Stimulated activated CD4-positive, alpha-beta T cell treated with anti-CD3 and anti-CD28 coated beads, TNF-alpha, amount 100 ng/mL, for 1 hour (primary cell): Measurements from ENCODE around the gene PAMR1.
"Not testable (repeated sequence)": the region's sequence is repeated elsewhere in the genome, so short reads cannot be mapped to it uniquely, and the experiment has no call there.

Source experiments
- DNase-seq, 3 donors: peaks; one replicate each; pipeline ENCODE4 v3.0.0-alpha.2; 2020; ENCODE audit warnings: low read depth in 3 of 3, low spot score in 1 of 3

The PAMR1 gene, protein sequence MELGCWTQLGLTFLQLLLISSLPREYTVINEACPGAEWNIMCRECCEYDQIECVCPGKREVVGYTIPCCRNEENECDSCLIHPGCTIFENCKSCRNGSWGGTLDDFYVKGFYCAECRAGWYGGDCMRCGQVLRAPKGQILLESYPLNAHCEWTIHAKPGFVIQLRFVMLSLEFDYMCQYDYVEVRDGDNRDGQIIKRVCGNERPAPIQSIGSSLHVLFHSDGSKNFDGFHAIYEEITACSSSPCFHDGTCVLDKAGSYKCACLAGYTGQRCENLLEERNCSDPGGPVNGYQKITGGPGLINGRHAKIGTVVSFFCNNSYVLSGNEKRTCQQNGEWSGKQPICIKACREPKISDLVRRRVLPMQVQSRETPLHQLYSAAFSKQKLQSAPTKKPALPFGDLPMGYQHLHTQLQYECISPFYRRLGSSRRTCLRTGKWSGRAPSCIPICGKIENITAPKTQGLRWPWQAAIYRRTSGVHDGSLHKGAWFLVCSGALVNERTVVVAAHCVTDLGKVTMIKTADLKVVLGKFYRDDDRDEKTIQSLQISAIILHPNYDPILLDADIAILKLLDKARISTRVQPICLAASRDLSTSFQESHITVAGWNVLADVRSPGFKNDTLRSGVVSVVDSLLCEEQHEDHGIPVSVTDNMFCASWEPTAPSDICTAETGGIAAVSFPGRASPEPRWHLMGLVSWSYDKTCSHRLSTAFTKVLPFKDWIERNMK

GRCh38 chr11:35525501-35526175 is at the start of gene PAMR1:
Gene PAMR1 (minus strand): TSS chr11:35525616. CDS start chr11:35525585, 31 bp downstream.
- no peak for DNase-seq

DNA sequence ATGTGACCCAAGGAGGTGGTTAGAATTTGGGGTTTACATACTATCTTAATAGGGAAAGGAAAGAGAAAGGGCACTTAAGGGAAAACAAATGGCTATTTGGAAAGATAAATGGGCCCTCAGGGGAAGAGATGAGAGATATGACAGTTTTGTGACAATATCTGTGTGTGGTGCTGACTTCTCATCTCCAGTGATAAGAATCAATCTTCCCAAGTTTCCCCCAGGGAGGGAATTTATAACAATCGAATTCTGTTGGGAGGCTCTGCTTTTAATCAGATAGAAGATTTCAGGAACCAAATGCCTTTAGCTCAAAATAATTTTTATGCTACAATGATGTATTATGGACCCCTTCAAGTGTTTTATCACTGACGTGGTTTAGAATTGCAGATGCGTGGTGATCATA is 46.3 kb upstream of the PAMR1 start:
- DNase-seq: no peak

DNA sequence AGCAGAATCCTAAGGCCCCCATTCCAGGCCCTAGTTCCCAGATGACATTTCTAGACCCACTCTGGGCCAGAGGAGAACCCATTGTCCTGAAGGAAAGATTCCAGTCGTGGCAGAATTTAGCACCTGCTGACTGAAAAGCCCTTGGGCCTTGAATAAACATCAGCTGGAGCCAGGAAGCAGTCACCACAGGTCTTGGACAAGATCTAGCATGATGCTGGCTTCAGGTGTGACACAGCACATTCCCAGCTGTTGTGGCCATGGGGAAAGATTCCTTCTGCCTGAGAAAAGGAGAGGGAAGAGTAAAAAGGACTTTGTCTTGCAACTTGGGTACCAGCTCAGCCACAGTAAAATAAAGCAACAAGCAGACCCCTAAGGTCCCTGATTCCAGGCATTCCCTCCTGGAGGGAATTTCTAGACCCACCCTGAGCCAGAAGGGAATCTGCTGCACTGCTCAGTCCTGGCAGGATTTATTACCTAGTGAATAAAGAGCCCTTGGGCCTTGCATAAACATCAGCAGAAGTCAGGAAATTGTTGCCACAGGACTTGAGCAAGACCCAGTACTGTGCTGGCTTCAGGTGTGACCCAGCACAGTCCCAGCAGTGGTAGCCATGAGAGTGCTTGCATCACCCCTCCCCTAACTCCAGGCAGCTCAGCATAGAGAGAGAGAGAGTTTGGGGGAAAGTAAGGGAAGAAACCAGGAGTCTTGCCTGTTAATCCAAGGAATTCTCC is 42.5 kb upstream of the PAMR1 start:
- no peak for DNase-seq

- DNase-seq: no peak
Measured at GRCh38 chr11:35566885-35567284, 41.5 kb upstream of the PAMR1 start.

GRCh38 chr11:35566181-35566580 is 40.8 kb upstream of the PAMR1 start:
- DNase-seq: no peak

- DNase-seq: no peak
Measured at GRCh38 chr11:35564245-35564595, 38.8 kb upstream of the PAMR1 start.

DNA sequence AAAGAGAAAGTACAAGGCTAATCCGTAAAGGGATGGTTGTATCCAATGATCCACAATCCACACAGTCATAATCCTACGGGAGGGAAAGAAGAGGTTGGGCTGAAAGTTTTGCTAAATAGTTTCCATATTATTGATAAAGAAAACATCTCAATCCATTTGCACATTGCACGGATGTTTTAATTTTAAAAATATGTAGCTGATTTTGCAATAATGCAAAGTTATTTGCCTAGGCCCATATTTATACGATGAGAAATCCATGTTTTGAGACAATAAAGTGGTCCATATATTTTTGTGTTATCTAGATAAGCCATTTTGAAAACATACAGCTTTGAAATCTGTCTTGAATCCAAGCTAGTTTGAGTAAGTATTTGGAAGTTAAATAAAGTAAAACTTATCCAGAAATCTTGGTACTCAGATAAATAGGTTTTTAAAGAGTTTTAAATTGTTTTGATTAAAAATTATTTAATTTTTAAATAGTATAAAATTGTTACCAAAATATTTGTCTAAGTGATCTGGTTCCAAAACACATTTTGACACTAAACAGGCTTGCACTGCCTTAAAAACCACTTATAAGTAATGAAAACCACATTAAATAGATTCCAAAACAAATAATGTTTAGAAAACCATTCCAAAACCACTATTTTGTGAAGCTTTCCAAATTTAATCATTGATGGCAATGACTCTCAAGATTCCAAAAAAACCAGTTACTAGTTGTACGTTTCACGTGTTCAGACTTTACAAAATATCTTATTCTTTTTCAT is 38.2 kb upstream of the PAMR1 start:
- DNase-seq: no peak

DNA sequence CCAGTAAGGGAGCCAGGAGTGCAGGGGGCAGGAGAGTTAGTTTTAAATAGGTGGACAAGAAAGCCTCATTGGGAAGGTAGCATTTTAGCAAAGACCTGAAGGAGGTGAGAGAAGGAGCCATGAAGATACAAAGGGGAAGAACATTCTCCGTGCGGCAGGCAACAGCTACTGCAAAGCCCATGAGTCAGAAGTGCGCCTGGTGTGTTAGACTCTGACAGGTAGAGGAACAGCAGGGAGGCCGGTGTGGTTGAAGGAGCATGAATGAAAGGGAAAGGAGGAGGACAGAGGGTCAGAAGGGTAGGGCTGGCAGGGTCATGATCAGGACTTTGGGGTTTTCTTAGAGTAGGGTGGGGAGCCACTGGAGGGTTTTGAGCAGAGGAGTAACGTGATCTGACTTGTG is 34.5 kb upstream of the PAMR1 start:
- DNase-seq: no peak

GRCh38 chr11:35558513-35558912 is 33.1 kb upstream of the PAMR1 start:
- no peak for DNase-seq

- no peak for DNase-seq
Measured at GRCh38 chr11:35555488-35555887, 30.1 kb upstream of the PAMR1 start.

DNA sequence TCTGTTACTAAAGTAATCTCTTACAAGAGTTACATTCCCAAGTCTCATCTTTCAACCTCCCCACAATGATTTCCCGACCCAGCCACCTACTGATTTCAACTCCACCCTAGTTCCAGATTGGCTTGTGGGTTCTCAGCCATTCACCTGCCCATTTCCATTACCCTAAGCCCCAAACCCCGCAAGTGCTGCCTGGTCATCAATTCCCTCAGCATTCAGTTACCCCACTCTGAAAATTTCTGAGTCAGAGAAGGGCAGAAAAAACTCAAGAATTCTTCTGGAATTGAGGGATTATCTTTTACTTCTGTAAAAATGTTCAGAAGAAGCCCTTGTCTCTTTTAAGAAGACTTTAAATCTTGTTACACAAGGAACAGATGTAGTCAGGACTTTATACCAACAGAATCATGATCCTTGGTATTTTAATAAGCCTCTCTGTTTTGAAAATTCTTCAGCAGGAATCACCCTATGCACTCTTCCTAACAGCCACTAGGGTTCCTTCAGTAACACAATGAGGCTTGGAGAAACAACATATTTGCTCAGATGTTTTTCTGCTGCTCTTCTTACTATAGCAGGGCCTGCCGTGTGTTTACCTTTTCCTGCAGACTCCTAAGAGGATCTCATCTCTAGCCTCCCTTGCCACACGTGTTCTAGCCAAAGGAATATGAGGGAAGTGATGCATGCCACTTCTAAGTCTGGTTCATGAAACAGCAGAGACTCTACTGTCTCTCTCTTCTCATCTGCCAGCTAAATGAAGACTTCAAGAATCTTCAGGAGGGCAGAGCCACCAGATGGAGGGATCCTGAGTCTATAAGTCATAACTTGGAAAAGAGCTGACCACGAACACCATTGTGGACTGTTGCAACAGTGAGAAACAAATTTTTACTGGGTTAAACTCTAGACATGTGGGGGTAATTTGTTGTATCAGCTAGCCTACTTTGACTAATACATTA is 29.3 kb upstream of the PAMR1 start:
- no peak for DNase-seq

GRCh38 chr11:35553831-35554230 is 28.4 kb upstream of the PAMR1 start:
- no peak for DNase-seq

DNA sequence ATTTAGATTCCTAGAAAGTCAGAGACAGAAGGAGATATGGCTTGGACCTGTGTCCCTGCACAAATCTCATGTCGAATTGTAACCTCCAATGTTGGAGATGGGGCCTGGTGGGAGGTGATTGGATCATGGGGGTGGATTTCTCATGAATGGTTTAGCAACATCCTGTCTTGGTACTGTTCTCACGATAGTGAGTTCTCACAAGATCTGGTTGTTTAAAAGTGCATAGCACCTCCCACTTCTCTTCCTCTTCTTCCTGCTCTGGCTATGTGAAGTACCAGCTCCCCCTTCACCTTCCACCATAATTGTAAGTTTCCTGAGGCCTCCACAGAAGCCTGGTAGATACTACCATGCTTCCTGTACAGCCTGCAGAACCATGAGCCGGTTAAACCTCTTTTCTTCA is 27.6 kb upstream of the PAMR1 start:
- no peak for DNase-seq

DNA sequence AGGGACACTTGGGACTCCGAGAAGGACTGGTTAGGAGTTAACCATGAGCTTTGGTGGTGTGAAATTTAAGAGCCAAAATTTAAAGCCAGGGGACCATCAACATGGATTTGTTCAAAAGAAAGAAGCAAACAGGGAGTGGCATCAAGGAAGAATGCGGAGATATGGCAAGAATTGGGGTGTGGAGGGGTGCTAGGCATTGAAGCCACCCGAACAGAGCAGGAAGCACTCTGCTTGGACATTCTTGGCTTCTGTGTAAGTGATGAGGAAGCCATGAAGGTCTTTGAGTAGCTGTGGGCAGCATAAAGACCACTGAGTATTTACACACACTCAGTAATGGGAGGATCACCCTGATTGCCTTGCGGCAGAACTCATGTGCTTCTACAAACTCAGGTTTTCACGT is 27.2 kb upstream of the PAMR1 start:
- DNase-seq: no peak

DNA sequence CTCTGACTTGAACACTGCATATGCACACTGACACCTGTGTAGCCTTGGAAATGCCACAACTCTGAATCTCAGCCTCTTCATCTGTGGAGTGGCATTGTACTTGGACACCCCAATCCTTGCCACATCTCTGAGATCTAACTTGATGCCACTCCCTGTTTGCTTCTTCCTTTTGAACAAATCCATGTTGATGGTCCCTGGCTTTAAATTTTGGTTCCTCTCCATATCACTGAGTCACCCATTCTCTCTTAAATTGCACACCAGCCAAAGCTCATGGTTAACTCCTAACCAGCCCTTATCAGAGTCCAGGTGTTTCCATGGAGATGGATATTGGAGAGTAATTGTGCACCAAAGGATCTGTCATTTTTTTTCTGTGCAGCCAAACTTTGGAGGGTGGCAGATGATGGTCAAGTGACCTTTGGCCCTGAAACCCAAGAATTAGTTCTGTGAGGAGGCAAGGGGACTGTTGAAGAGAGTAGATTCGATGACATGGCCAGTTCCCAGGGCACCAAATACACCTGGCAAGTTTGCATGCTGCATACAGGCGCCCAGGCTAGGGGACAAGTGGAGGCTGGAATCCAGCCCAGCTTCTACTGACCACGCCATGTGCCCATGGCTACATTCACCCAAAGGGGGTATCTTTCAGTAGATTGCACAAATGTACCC is 25.1 kb upstream of the PAMR1 start:
- no peak for DNase-seq

DNA sequence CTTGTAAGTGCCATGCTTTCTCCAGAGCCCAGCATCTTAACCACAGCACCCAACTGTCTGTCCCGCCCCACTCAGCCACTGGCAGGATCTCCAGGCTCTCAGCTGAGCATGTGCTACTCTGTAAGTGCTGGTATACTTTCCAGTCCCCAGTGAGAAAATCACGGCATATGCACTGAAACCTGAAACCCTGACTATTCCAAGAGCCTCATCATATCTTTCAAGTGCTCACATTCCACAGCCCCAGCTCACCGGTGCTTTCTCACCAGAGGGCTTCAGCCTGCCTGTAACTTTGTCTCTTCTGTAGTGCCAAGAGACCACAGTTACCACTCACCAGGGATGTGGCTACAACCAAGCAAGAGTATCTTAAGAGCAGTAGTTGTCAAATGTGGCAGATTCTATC is 24.4 kb upstream of the PAMR1 start:
- DNase-seq: no peak

DNA sequence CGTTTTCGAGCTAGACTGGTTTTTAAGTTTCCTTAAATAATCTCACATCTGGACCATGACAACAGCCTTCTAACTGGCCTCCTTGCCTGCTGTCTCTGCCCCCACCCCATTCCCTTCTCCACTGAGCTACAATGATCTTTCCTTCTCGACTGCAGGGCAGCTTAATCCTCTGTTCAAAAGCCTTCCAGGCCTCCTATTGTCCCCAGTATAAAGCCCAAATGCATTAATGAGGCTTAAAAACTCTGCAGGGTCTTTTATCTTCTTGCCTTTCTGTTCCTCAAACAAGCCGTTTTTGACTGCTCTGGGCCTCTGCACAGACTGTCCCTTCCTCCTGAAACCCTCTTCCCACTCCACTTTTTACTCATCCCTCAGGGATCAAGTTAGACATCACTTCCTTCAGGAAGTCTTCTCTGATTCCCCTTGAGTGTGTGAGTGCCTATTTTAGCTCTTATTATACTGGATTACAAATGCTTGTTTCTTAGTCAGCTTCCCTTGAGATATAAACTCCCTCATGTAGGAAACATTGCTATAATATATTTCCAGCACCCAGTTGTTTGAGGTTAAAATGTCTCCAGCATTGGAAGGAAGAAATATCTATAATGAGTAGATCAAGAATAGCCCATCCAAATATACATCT is 23.6 kb upstream of the PAMR1 start:
- no peak for DNase-seq

DNA sequence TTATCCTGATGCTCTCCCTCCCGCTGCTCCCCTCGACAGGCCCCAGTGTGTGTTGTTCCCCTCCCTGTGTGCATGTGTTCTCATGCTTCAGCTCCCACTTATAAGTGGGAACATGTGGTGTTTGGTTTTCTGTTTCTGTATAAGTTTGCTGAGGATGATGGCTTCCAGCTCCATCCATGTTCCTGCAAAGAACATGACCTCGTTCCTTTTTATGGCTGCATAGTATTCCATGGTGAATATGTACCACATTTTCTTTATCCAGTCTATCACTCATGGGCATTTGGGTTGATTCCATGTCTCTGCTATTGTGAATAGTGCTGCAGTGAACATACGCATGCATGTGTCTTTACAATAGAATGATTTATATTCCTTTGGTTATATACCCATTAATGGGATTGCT is 22.6 kb upstream of the PAMR1 start:
- not testable (repeated sequence) for DNase-seq

- no peak for DNase-seq
Measured at GRCh38 chr11:35546317-35546716, 20.9 kb upstream of the PAMR1 start.
